Measurements from ENCODE around the gene NUDT16L1. TPM values are rescaled to one million over a fixed set of nuclear protein-coding genes. Genes with fewer than 3 reads are reported as not detected.

NUDT16L1 gene
- polyA plus RNA-seq, 1 donor from 2014 or later = 125 TPM

GRCh38 chr16:4697848-4698291, 4.5 kb downstream of the NUDT16L1 start:
- no peaks in the 10 kb centered on the region for H4K20me1 ChIP-seq (ENCODE audit: insufficient read depth)
- H3K36me3 ChIP-seq (ENCODE audit: insufficient read depth, low read length) = no peaks in the 10 kb centered on the region
- H3K4me3 ChIP-seq (ENCODE audit: low read length) = no peak overlapping the region
- H3K9me2 ChIP-seq (ENCODE audit: insufficient read depth, low read length) = no peaks in the 10 kb centered on the region
- no peak for TF ChIP-seq REST (IDR thresholded peaks at IDR 0.05; ENCODE audit: borderline replicate concordance)
- no peak for TF ChIP-seq EZH2 (IDR thresholded peaks at IDR 0.05; ENCODE audit: borderline replicate concordance, insufficient read depth, low read length, poor library complexity, severe bottlenecking)
- no peak for TF ChIP-seq TAF1 (IDR thresholded peaks at IDR 0.05; ENCODE audit: low read depth)
- no peak for TF ChIP-seq MXI1 (conservative IDR thresholded peaks at IDR 0.05; ENCODE audit: poor library complexity, severe bottlenecking)
- TF ChIP-seq CTCF (IDR thresholded peaks at IDR 0.05; ENCODE audit: poor library complexity, severe bottlenecking) = no peak
- no peak for TF ChIP-seq POLR2AphosphoS5 (IDR thresholded peaks at IDR 0.05)
- no peak for TF ChIP-seq RAD21 (conservative IDR thresholded peaks at IDR 0.05)
- no peak overlapping the region for H3K27ac ChIP-seq (ENCODE audit: low read length)
- H3K9me3 ChIP-seq (ENCODE audit: low read length) = no peaks in the 10 kb centered on the region
- no peak overlapping the region for H2AFZ ChIP-seq (ENCODE audit: low read depth, low read length)
- no peaks in the 10 kb centered on the region for H3K27me3 ChIP-seq (ENCODE audit: insufficient read depth, low read depth, low read length)
- no peak overlapping the region for H3K4me2 ChIP-seq (ENCODE audit: low read length)
- no peaks in the 10 kb centered on the region for H3K79me2 ChIP-seq (replicated peaks; ENCODE audit: insufficient read depth, low read length)
- H3K9ac ChIP-seq (ENCODE audit: low read length) = no peak overlapping the region
- H3F3A ChIP-seq (ENCODE audit: insufficient read depth, low read length, poor library complexity, severe bottlenecking) = no peaks in the 10 kb centered on the region

GRCh38 chr16:4698321-4699045, 5.1 kb downstream of the NUDT16L1 start:
- Histone ChIP-seq H3K9ac (ENCODE audit: low read length) (no peak overlapping the region), H3K36me3 (ENCODE audit: insufficient read depth, low read length) (no peaks in the 10 kb centered on the region), H3K27me3 (ENCODE audit: insufficient read depth, low read depth, low read length) (no peaks in the 10 kb centered on the region), H3F3A (ENCODE audit: insufficient read depth, low read length, poor library complexity, severe bottlenecking) (no peaks in the 10 kb centered on the region), H2AFZ (ENCODE audit: low read depth, low read length) (no peak overlapping the region), H3K4me3 (ENCODE audit: low read length) (no peak overlapping the region), H3K79me2 (replicated peaks; ENCODE audit: insufficient read depth, low read length) (no peaks in the 10 kb centered on the region), H3K9me3 (ENCODE audit: low read length) (no peaks in the 10 kb centered on the region), H3K4me2 (ENCODE audit: low read length) (no peak overlapping the region), H3K27ac (ENCODE audit: low read length) (no peak overlapping the region), H4K20me1 (ENCODE audit: insufficient read depth) (no peaks in the 10 kb centered on the region), H3K9me2 (ENCODE audit: insufficient read depth, low read length) (no peaks in the 10 kb centered on the region)
- no peak for TF ChIP-seq TAF1 (IDR thresholded peaks at IDR 0.05; ENCODE audit: low read depth)
- no peak for TF ChIP-seq POLR2AphosphoS5 (IDR thresholded peaks at IDR 0.05)
- no peak for TF ChIP-seq REST (IDR thresholded peaks at IDR 0.05; ENCODE audit: borderline replicate concordance)
- no peak for TF ChIP-seq EP300 (conservative IDR thresholded peaks at IDR 0.05; ENCODE audit: poor library complexity, severe bottlenecking)
